Lung (tissue), 12 donors: ENCODE results near the gene C1QTNF5. TPM values are rescaled to one million over a fixed set of nuclear protein-coding genes. Genes with fewer than 3 reads are reported as not detected.

ENCODE experiments used
- ATAC-seq: fragments of 200-7000 bp; cut with Tn5 transposase; one replicate; pipeline ENCODE4 v1.9.1; 2020; ENCODE audit warnings: moderate number of reproducible peaks; ENCODE audit not compliant: insufficient read depth, low FRiP score
- DNase-seq, 3 donors: peaks; one replicate each; pipeline ENCODE4 v3.0.0-alpha.2; 2013 to 2017
- H3K27ac ChIP-seq, 2 donors: one replicate each; pipeline ENCODE4 v1.5.1; 2013; ENCODE audit warnings: mild to moderate bottlenecking in 2 of 2, moderate library complexity in 2 of 2, control low read depth in 1 of 2, inconsistent platforms in 1 of 2, low read depth in 1 of 2, low read length in 1 of 2
- H3K27me3 ChIP-seq, 3 donors: one replicate each; pipeline ENCODE4 v1.5.1; 2013; ENCODE audit warnings: low read length in 2 of 3; ENCODE audit not compliant: control insufficient read depth in 3 of 3, insufficient read depth in 3 of 3
- H3K36me3 ChIP-seq, 4 donors: one replicate each; pipeline ENCODE4 v1.5.1; 2013; ENCODE audit warnings: low read length in 4 of 4, mild to moderate bottlenecking in 1 of 4, moderate library complexity in 1 of 4; ENCODE audit not compliant: control insufficient read depth in 4 of 4, insufficient read depth in 4 of 4
- H3K4me1 ChIP-seq, 5 donors: one replicate each; pipeline ENCODE4 v1.5.1; 2013; ENCODE audit warnings: low read length in 5 of 5, mild to moderate bottlenecking in 2 of 5, moderate library complexity in 1 of 5; ENCODE audit not compliant: control insufficient read depth in 5 of 5, insufficient read depth in 5 of 5
- H3K4me3 ChIP-seq: one replicate; pipeline ENCODE4 v1.5.1; 2013; ENCODE audit warnings: mild to moderate bottlenecking, control low read depth, moderate library complexity
- H3K9ac ChIP-seq, 2 donors: one replicate each; pipeline ENCODE4 v1.5.1; 2013; ENCODE audit warnings: low read length in 2 of 2, control low read depth in 1 of 2; ENCODE audit not compliant: insufficient read depth in 1 of 2
- H3K9me3 ChIP-seq, 4 donors: one replicate each; pipeline ENCODE4 v1.5.1; 2013; ENCODE audit warnings: low read length in 3 of 4, mild to moderate bottlenecking in 1 of 4, moderate library complexity in 1 of 4; ENCODE audit not compliant: control insufficient read depth in 4 of 4, insufficient read depth in 3 of 4
- CTCF ChIP-seq: IDR thresholded peaks from 2 replicates; pipeline ENCODE4 v1.5.1; 2012; ENCODE audit warnings: mild to moderate bottlenecking; ENCODE audit errors: control extremely low read depth, extremely low read depth
- WGBS, 2 donors: extraction: QIAGEN DNeasy Blood & Tissue Kit; methylation state at CpG; one replicate each; pipeline ENCODE4 v1.1.7; 2013; 5-methylcytosine and 5-hydroxymethylcytosine counted together
- polyA plus RNA-seq, 2 donors: library from polyadenylated mRNA; stranded (reverse); fragments of 200-250 nt; gene quantifications; one replicate each; pipeline ENCODE4 v1.2.1, GENCODE V29; 2013
- total RNA-seq, 2 donors: library from RNA; depleted of rRNA in 1 of 2; stranded (reverse); fragments of >200 nt in 1 of 2; gene quantifications; one replicate each; pipeline ENCODE4 v1.2.1, GENCODE V29; 2014 to 2021
- donor health status: control.
- donor health status: control.
- donor health status: Bipolar disorder and iron deficiency.
- donor health status: healthy.
- donor health status: DM: yes; HTN: yes; CAD: no.

Gene C1QTNF5
- total and polyA plus RNA-seq, 4 donors = 20.2 to 34.9 (median 28.3) TPM

GRCh38 chr11:119307219-119307618 is 33.5 kb downstream of the C1QTNF5 start:
- H3K9ac ChIP-seq = no peak overlapping the region
- DNase-seq = peak in 1 of 3 donors; percentile 26
- peaks cover 0 to 3% (median 0%) of the 10 kb centered on the region in 5 donors for H3K4me1 ChIP-seq
- ATAC-seq = no peak
- H3K27ac ChIP-seq = peak overlapping the region in 1 of 2 donors; percentile 37
- TF ChIP-seq CTCF = no peak
- no peaks in the 10 kb centered on the region for H3K27me3 ChIP-seq
- no peaks in the 10 kb centered on the region for H3K9me3 ChIP-seq
- no peak overlapping the region for H3K4me3 ChIP-seq
- H3K36me3 ChIP-seq = peaks cover 7 to 32% (median 18%) of the 10 kb centered on the region in 4 donors
- 74 to 81% methylated on average over 1 of the region's 1 CpG for WGBS, 2 donors

DNA sequence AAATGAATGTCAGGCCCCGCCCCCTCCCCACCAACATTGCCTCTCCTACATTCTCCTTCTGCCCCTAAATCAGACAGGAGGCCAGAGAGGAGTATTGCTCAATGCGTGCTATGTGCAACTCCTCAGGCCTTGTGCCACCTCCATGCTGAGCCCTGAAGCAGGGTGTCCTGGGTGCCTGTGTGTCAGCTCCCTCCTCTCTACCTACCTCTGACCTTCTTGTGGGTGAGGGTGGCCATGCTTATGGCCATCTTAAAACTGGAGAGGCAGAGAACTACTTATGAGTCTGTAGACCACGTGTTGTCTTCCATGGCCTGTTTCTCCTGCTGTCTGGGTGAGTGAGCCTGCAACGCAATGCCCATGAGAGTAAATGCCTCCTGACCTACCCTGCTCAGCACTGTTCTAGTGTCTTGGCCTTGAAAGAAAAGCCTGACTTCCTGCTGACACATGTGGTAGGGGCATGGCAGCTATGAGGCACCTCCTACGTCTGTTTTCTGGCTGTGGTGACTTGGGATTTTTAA is 34.3 kb downstream of the C1QTNF5 start:
- Histone ChIP-seq H3K36me3 (peaks cover 7 to 32% (median 18%) of the 10 kb centered on the region in 4 donors), H3K9ac (no peak overlapping the region), H3K27ac (peak overlapping the region in 1 of 2 donors; percentile 17)

DNA sequence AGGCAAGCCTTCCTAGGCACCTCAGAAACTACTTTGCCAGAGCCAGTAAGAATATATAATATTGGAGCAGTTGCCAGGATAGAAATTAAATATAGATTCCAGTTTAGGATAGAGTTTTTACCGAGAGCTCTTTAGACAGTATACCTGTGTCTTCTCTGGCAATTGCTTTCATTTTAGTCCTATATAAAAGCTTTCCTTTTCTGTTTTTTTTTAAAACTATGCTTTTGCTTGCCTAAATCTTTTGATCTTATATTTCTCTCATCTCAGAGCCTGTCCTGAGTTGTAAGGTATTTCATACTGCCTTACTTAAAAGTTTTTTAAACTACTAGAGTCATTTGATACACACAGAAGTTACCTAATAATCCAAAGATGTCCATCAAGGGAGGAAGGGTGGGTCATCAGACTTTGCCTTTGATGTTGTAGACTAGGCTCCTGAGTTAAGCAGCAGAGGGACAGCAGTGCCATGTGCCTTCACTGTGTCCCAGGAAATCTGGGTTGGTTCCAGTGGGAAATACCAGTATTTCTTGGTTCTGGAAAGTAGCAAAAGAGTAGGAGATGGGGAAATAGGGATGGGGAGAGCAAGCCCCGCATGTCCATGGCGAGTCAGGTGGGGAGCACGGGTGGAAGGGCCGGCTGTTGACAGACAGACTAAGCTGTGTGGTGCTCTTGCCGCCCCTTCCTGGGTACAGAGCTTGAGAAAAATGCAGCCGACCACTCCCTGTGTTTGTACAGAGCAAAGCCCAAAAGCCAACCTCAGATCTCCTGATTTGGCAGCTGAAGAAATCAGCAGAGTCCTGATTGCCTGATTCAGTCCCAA is 34.9 kb downstream of the C1QTNF5 start:
- 88 to 93% methylated on average over 7 of the region's 7 CpGs for WGBS, 2 donors
- Histone ChIP-seq H3K4me1 (no peaks in the 10 kb centered on the region), H3K4me3 (no peak overlapping the region), H3K36me3 (peaks cover 7 to 28% (median 19%) of the 10 kb centered on the region in 4 donors), H3K9me3 (no peaks in the 10 kb centered on the region), H3K27me3 (no peaks in the 10 kb centered on the region), H3K9ac (no peak overlapping the region), H3K27ac (peak overlapping the region in 1 of 2 donors; percentile 17)
- ATAC-seq = no peak
- no peak for TF ChIP-seq CTCF
- no peak for DNase-seq

More for the DNA sequence above, 34.3 kb downstream of the C1QTNF5 start:
- TF ChIP-seq CTCF = no peak
- H3K4me3 ChIP-seq = no peak overlapping the region
- WGBS, 2 donors = 73 to 75% methylated on average over 5 of the region's 5 CpGs
- DNase-seq (no peak), ATAC-seq (no peak)
- no peaks in the 10 kb centered on the region for H3K9me3 ChIP-seq
- H3K27me3 ChIP-seq = no peaks in the 10 kb centered on the region
- no peaks in the 10 kb centered on the region for H3K4me1 ChIP-seq
